LNCaP clone FGC (cell line): ENCODE measurements around the gene MVB12A.
A peak's percentile ranks its signal among the peaks of the same experiment; 100 is the strongest.

Experiments used
- DNase-seq: peaks from one replicate; pipeline ENCODE4 v3.0.0-alpha.2; 2011; ENCODE audit warnings: low read depth
- H3K4me3 ChIP-seq: 2 replicates; pipeline ENCODE4 v1.5.1; 2011; ENCODE audit warnings: mild to moderate bottlenecking, low read depth, low read length, control low read depth
- TF ChIP-seq, protein P1 (sequence below): IDR thresholded peaks from 2 replicates; pipeline ENCODE4 v1.5.1; 2012; ENCODE audit warnings: mild to moderate bottlenecking; ENCODE audit not compliant: control insufficient read depth, insufficient read depth; ENCODE audit errors: extremely low read depth

MVB12A gene

DNA sequence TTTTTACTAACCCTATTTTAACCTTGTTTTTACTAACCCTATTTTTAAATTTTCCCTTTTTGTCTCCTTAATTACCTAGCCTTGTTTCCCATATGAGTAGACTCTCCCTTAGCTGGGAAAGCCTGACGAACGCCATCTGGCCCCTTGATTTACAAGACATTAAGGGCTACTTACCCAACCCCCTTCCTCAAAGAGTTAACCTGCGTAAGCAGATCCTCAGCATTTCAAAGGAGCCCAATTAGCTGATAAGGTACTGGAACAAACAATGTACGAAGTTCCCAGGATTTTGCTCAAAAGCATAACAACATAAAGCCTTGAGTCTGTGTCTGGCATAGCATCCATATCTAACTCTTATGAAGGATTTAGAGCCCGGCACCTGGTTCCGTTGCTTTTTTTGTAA, 4.7 kb upstream of the MVB12A start:
- no peak overlapping the region for H3K4me3 ChIP-seq
- TF ChIP-seq, protein P1, sequence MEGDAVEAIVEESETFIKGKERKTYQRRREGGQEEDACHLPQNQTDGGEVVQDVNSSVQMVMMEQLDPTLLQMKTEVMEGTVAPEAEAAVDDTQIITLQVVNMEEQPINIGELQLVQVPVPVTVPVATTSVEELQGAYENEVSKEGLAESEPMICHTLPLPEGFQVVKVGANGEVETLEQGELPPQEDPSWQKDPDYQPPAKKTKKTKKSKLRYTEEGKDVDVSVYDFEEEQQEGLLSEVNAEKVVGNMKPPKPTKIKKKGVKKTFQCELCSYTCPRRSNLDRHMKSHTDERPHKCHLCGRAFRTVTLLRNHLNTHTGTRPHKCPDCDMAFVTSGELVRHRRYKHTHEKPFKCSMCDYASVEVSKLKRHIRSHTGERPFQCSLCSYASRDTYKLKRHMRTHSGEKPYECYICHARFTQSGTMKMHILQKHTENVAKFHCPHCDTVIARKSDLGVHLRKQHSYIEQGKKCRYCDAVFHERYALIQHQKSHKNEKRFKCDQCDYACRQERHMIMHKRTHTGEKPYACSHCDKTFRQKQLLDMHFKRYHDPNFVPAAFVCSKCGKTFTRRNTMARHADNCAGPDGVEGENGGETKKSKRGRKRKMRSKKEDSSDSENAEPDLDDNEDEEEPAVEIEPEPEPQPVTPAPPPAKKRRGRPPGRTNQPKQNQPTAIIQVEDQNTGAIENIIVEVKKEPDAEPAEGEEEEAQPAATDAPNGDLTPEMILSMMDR: no peak
- DNase-seq: no peak

DNA sequence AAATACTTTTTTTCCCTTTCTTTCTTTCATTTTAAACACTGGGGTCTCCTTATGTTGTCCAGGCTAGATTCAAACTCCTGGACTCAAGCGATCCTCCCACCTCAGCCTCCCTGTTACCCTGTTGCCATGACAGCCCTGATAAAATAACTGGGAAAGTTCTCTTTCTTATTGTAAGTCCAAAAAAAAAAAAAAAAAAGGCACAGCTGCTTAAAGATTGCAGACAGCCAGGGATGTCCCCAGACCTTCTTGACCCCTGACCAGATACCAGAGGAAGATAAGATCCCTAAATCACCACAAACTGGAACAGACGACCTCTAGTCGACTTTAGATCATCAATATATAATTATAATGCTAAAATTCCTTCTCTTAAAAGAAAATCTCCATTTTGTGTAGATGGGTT, 1.1 kb upstream of the MVB12A start:
- H3K4me3 ChIP-seq: peak overlapping the region; percentile 81

DNA sequence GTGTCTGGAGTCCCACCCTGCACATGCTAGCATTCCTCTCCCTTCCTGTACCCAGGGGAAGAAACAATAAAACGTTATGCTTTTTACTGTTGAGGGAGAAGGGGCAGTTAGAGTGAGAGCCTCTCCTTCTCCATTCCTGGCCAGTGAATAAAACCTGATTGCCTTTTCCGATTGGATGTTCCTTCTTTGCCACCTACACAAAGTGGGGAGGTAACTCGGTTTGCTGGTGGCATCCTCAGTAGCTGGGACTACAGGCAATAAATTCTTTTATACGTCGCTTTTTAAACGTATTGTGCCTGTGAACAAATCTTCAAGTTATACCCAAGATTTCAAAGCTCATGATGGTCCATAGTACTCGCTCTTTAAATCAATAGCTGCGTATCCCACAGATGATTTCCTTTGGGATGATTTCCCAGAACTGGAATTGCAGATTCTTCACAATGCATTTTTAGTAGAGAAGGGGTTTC, 660 bp upstream of the MVB12A start:
- H3K4me3 ChIP-seq: peak overlapping the region; percentile 81
- DNase-seq: no peak
- TF ChIP-seq, protein P1: no peak

More for the DNA sequence above, 1.1 kb upstream of the MVB12A start:
- TF ChIP-seq, protein P1: no peak
- DNase-seq: no peak

DNA sequence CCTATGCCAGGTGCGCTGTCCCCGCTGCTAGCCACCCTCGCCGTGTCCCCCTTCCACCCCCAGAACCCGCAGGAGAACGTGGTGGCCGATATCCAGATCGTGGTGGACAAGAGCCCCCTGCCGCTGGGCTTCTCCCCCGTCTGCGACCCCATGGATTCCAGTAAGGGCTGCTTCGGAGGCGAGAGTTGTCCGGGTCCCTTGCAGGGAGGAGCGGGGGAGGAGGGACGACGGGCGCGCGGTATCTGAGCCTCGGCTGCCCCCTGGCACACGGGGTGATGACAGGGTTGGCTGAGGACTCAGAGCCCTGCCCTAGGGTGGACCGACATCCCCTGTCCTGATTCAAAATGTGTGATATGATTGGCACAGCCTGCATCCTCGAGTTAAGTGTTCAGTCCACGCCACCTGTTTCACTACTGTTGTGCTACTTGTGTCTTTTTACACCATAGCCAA, 653 bp downstream of the MVB12A start:
- no peak for DNase-seq
- TF ChIP-seq, protein P1: peak; percentile 3; the same call in 1 of the 2 replicates
- peak overlapping the region; percentile 81 for H3K4me3 ChIP-seq

DNA sequence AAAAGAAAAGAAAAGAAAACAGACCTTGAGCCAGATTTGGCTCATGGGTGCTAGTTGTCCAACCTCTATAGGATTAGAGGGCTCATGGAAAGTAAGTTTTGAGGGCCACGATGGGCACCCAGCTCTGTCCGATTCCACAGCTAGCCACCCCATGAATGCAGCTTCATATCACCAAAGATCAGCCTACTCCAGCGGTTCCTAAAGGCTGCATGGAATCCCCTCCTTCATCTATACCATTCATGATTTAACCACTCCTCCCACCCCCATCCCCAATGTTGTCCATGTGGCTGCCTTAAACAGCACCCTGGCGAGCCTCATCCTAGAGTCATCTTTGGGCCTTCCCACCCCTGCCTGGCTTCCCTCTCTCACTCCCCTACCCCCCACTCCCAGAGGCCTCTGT, 2.1 kb downstream of the MVB12A start:
- DNase-seq: no peak
- no peak overlapping the region for H3K4me3 ChIP-seq
- TF ChIP-seq, protein P1: no peak

DNA sequence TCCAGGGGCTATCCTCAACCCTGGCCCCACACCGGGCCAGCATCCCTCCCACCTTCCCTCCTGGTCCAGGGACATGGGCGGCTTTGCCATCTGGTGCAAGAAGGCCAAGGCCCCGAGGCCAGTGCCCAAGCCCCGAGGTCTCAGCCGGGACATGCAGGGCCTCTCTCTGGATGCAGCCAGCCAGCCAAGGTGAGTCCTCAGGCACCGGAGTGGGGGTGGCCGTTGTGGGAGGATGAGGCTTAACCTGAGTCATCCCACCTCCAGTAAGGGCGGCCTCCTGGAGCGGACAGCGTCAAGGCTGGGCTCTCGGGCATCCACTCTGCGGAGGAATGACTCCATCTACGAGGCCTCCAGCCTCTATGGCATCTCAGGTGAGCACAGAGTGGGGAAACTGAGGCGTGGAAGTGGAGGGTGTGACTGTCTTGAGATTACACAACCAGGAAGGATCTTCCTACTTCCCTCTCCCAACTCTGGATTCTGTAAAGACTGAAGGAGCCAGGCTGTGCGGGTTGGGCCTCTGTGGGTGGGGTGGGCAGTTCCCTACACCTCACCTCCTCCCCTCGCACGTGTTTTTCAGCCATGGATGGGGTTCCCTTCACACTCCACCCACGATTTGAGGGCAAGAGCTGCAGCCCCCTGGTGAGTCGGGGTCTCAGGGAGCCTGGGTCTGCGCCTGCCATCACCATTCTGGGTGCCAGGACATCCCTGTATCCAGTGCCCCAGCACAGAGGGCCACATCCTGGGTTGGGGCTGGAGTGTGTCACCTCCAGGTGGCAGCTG, 3.8 kb downstream of the MVB12A start:
- DNase-seq: no peak
- TF ChIP-seq, protein P1: no peak
- no peak overlapping the region for H3K4me3 ChIP-seq
